ENCODE results near the gene MAPK4.

MAPK4 gene

DNA sequence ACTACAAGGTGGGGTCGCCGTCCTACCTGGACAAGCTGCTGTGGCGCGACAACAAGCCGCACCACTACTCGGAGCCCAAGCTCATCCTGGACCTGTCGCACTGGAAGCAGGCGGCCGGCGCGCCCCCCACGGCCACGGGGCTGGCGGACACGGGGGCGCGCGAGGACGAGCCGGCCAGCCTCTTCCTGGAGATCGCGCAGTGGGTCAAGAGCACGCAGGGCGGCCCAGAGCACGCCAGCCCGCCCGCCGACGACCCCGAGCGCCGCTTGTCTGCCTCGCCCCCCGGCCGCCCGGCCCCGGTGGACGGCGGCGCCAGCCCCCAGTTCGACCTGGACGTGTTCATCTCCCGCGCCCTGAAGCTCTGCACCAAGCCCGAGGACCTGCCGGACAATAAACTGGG, 169.5 kb downstream of the MAPK4 start:
- ChIA-PET CTCF (no interaction called here), POLR2A (no interaction called here)
- no peak for DNase-seq (ENCODE audit: low read depth, low spot score)
- H3K4me3 ChIP-seq (ENCODE audit: low read depth, low read length) = no peak overlapping the region
- TF ChIP-seq, protein P1, sequence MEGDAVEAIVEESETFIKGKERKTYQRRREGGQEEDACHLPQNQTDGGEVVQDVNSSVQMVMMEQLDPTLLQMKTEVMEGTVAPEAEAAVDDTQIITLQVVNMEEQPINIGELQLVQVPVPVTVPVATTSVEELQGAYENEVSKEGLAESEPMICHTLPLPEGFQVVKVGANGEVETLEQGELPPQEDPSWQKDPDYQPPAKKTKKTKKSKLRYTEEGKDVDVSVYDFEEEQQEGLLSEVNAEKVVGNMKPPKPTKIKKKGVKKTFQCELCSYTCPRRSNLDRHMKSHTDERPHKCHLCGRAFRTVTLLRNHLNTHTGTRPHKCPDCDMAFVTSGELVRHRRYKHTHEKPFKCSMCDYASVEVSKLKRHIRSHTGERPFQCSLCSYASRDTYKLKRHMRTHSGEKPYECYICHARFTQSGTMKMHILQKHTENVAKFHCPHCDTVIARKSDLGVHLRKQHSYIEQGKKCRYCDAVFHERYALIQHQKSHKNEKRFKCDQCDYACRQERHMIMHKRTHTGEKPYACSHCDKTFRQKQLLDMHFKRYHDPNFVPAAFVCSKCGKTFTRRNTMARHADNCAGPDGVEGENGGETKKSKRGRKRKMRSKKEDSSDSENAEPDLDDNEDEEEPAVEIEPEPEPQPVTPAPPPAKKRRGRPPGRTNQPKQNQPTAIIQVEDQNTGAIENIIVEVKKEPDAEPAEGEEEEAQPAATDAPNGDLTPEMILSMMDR (IDR thresholded peaks at IDR 0.05; ENCODE audit: insufficient read depth, low read length, missing control alignments) = no peak

DNA sequence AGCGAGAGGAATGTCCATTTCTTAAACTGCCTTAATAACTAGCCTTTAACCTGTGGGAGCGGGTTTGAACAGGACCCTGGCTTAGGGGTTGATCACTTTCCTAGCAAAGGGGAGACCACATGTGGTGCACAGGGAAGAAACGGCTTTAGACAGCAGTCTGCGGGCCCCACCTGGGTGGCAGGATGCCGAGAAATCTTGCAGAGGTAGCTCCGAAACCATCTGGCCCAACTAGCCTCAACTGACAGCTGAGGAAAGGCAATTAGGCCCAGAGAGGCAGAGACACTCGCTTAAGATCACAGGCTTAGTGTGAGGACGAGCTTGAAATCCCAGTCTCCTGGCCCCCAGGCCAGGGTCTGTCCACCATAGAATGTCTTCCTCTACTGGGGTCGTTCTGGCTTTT, 170.1 kb downstream of the MAPK4 start:
- TF ChIP-seq, protein P1 (IDR thresholded peaks at IDR 0.05; ENCODE audit: insufficient read depth, low read length, missing control alignments) = no peak
- ChIA-PET POLR2A (no interaction called here), CTCF (no interaction called here)
- H3K4me3 ChIP-seq (ENCODE audit: low read depth, low read length) = no peak overlapping the region
- no peak for DNase-seq (ENCODE audit: low read depth, low spot score)

DNA sequence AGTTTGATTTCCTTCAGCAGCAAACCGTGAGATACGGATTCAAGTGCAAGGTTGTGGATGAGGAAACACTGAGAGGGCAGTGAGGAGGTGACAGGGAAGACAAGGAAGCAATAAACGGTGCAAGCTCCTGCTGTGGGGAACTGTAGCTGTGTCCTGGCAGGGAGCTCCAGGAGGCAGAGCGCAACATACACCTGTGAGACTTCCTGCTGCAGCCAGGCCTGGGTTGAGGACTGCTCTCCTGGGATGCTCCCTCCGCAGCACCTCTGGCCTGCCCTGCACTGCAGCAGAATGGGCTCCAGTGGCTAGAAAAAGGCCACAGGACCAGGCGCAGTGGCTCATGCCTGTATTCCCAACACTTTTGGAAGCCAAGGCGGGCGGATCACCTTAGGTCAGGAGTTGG, 174.5 kb downstream of the MAPK4 start:
- DNase-seq (ENCODE audit: low read depth, low spot score) = no peak
- H3K4me3 ChIP-seq (ENCODE audit: low read depth, low read length) = no peak overlapping the region
- POLR2A ChIA-PET = no interaction called here
- CTCF ChIA-PET = no interaction called here
- TF ChIP-seq, protein P1 (IDR thresholded peaks at IDR 0.05; ENCODE audit: insufficient read depth, low read length, missing control alignments) = no peak

DNA sequence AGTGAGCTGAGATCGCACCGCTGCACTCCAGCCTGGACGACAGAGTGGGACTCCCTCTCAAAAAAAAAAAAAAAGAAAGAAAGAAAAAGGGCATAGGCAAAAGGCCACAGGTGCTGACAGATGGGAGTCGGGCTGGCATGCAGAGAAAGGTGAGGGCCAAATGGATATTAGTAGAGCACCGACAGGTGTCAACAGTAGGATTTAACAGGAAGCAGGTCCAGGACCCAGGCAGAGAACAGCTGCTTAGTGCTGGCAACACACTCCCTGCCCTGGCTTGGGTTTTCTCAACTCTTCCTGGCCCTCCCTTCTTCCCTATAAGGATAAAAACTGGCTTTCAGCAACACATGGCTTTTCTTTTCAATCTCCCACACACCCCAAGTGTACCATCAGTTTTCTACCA, 175.0 kb downstream of the MAPK4 start:
- H3K4me3 ChIP-seq (ENCODE audit: low read depth, low read length) = no peak overlapping the region
- TF ChIP-seq, protein P1 (IDR thresholded peaks at IDR 0.05; ENCODE audit: insufficient read depth, low read length, missing control alignments) = no peak
- ChIA-PET POLR2A (no interaction called here), CTCF (no interaction called here)
- DNase-seq (ENCODE audit: low read depth, low spot score) = no peak

DNA sequence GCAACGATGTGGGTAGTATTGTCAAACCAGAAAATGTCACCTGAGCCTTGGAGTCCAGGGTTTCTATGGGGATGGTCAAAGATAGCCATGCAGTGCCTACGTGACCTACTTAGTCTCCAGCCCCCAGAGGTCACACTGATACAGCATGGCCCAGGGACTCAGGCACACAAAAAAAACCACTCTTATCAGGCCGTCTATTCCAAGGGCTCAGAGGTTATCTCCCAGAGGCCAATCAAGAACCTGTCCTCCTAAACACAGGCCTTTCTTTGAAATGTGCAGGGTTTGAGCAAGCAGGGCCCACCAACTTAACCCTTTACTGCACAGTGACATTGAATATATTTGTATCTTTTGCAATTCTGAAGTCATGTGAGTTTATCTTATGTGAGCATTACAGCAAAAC, 177.2 kb downstream of the MAPK4 start:
- DNase-seq (ENCODE audit: low read depth, low spot score) = no peak
- CTCF ChIA-PET = no interaction called here

DNA sequence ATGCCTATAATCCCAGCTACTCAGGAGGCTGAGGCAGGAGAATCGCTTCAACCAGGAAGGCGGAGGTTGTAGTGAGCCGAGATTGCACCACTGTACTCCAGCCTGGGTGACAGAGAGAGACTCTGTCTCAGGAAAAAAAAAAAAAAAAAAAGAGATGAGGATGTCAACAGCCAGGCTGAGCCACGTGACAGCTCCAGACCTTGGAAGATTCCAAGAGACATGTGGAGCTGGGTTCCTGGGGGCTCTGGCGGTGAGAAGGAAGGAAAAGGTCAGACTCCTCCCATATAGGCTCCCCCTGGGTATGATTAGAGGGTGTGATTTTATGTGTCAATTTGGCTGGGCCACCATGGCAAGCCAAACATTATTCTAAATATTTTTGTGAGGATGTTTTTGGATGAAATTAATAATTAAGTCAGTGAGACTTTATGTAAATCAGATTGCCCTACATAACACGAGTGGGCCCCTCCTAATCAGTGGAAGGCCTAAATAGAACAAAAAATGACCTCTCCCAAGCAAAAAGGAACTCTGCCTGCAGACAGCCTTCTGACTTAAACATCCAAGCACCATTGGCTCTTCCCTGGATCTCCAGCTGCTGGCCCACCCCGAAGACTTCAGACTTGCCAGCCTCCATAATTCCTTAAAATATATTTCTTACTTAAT, 178.3 kb downstream of the MAPK4 start:
- POLR2A ChIA-PET = no interaction called here
- no peak for DNase-seq (ENCODE audit: low read depth, low spot score)
- H3K4me3 ChIP-seq (ENCODE audit: low read depth, low read length) = no peak overlapping the region
- CTCF ChIA-PET = no interaction called here
- TF ChIP-seq, protein P1 (IDR thresholded peaks at IDR 0.05; ENCODE audit: insufficient read depth, low read length, missing control alignments) = no peak

More for the DNA sequence above, 177.2 kb downstream of the MAPK4 start:
- TF ChIP-seq, protein P1 (IDR thresholded peaks at IDR 0.05; ENCODE audit: insufficient read depth, low read length, missing control alignments) = no peak
- no peak overlapping the region for H3K4me3 ChIP-seq (ENCODE audit: low read depth, low read length)
- POLR2A ChIA-PET = no interaction called here
